ENCODE measurements around the gene GNG2.

- TF ChIP-seq CTCF (IDR thresholded peaks at IDR 0.05; ENCODE audit: insufficient read depth, low read length, poor library complexity, severe bottlenecking) (no peak), EZH2phosphoT487 (conservative IDR thresholded peaks at IDR 0.05; ENCODE audit: low read length) (no peak)
Observed at GRCh38 chr14:51928568-51928967, 68.2 kb downstream of the GNG2 start.
